Measurements from ENCODE around the gene ANK2. TPM values are rescaled to one million over a fixed set of nuclear protein-coding genes. Genes with fewer than 3 reads are reported as not detected.
"Not testable (repeated sequence)": the region's sequence is repeated elsewhere in the genome, so short reads cannot be mapped to it uniquely, and the experiment has no call there.

The ANK2 gene
- total and polyA plus RNA-seq, 10 donors = 5.3 to 158 (median 72.9) TPM

GRCh38 chr4:113183032-113183605 lies 133.7 kb downstream of the ANK2 start:
- Histone ChIP-seq H3K9me3 (peaks cover 0 to 6% (median 0%) of the 10 kb centered on the region in 8 donors), H3K27me3 (replicated peaks in 1 of 7) (no peaks in the 10 kb centered on the region), H3K4me1 (peaks cover 0 to 9% (median 0%) of the 10 kb centered on the region in 6 donors), H3K27ac (no peak overlapping the region), H3K36me3 (no peaks in the 10 kb centered on the region), H3K4me3 (no peak overlapping the region)
- intact Hi-C loops (cut with DNase I; ENCODE audit: low total_unique reads) = no loop called here
- WGBS, 5 donors = 44 to 53% (median 49%) methylated on average over 5 of the region's 5 CpGs
- no peak for DNase-seq
- TF ChIP-seq POLR2A (IDR thresholded peaks at IDR 0.05) (no peak), CTCF (IDR thresholded peaks at IDR 0.05 in 8 of 11, conservative IDR thresholded peaks at IDR 0.05 in 3 of 11) (no peak), POLR2AphosphoS5 (IDR thresholded peaks at IDR 0.05) (no peak)

- DNase-seq; H3K4me1 ChIP-seq; H3K4me3 ChIP-seq; H3K9me3 ChIP-seq; H3K36me3 ChIP-seq; H3K27ac ChIP-seq; intact Hi-C loops (cut with DNase I; ENCODE audit: low total_unique reads); H3K27me3 ChIP-seq (replicated peaks in 1 of 7): not testable (repeated sequence)
- WGBS, 5 donors = 40 to 45% (median 45%) methylated on average over 4 of the region's 4 CpGs
These were observed 136.8 kb downstream of the ANK2 start for GRCh38 chr4:113186220-113186619.

GRCh38 chr4:113186913-113187312 lies 137.5 kb downstream of the ANK2 start:
- intact Hi-C loops (cut with DNase I; ENCODE audit: low total_unique reads) = no loop called here
- Histone ChIP-seq H3K4me1 (no peaks in the 10 kb centered on the region), H3K9me3 (peaks cover 0 to 6% (median 0%) of the 10 kb centered on the region in 8 donors), H3K36me3 (no peaks in the 10 kb centered on the region), H3K27ac (no peak overlapping the region), H3K4me3 (no peak overlapping the region), H3K27me3 (replicated peaks in 1 of 7) (no peaks in the 10 kb centered on the region)
- TF ChIP-seq CTCF (IDR thresholded peaks at IDR 0.05 in 8 of 11, conservative IDR thresholded peaks at IDR 0.05 in 3 of 11) (no peak), POLR2A (IDR thresholded peaks at IDR 0.05) (no peak), POLR2AphosphoS5 (IDR thresholded peaks at IDR 0.05) (no peak)
- no peak for DNase-seq

GRCh38 chr4:113187358-113187757 lies 137.9 kb downstream of the ANK2 start:
- Histone ChIP-seq H3K9me3 (peaks cover 0 to 6% (median 0%) of the 10 kb centered on the region in 8 donors), H3K27me3 (replicated peaks in 1 of 7) (no peaks in the 10 kb centered on the region), H3K4me1 (no peaks in the 10 kb centered on the region), H3K4me3 (no peak overlapping the region), H3K36me3 (no peaks in the 10 kb centered on the region), H3K27ac (no peak overlapping the region)
- no peak for DNase-seq
- intact Hi-C loops (cut with DNase I; ENCODE audit: low total_unique reads) = no loop called here
- 57 to 67% (median 63%) methylated on average over 3 of the region's 3 CpGs for WGBS, 5 donors
- no peak for TF ChIP-seq POLR2A (IDR thresholded peaks at IDR 0.05)
- no peak for TF ChIP-seq CTCF (IDR thresholded peaks at IDR 0.05 in 8 of 11, conservative IDR thresholded peaks at IDR 0.05 in 3 of 11)
- no peak for TF ChIP-seq POLR2AphosphoS5 (IDR thresholded peaks at IDR 0.05)

- Histone ChIP-seq H3K27me3 (replicated peaks in 1 of 7) (no peaks in the 10 kb centered on the region), H3K36me3 (no peaks in the 10 kb centered on the region), H3K27ac (no peak overlapping the region), H3K9me3 (peaks cover 0 to 6% (median 0%) of the 10 kb centered on the region in 8 donors), H3K4me3 (no peak overlapping the region), H3K4me1 (no peaks in the 10 kb centered on the region)
- intact Hi-C loops (cut with DNase I; ENCODE audit: low total_unique reads) = no loop called here
- WGBS, 5 donors = 78 to 88% (median 79%) methylated on average over 4 of the region's 4 CpGs
- DNase-seq = no peak
- no peak for TF ChIP-seq CTCF (IDR thresholded peaks at IDR 0.05 in 8 of 11, conservative IDR thresholded peaks at IDR 0.05 in 3 of 11)
These were observed 140.1 kb downstream of the ANK2 start for GRCh38 chr4:113189546-113189945.
